Activated CD4-positive, CD25-positive, alpha-beta regulatory T cell treated with anti-CD3 and anti-CD28 coated beads, Interleukin-2, amount 50 U/mL, for 72 hours (primary cell): Measurements from ENCODE around the gene RANBP9.

ENCODE experiments used
- DNase-seq: peaks from one replicate; pipeline ENCODE4 v3.0.0; 2021

RANBP9 gene

DNA sequence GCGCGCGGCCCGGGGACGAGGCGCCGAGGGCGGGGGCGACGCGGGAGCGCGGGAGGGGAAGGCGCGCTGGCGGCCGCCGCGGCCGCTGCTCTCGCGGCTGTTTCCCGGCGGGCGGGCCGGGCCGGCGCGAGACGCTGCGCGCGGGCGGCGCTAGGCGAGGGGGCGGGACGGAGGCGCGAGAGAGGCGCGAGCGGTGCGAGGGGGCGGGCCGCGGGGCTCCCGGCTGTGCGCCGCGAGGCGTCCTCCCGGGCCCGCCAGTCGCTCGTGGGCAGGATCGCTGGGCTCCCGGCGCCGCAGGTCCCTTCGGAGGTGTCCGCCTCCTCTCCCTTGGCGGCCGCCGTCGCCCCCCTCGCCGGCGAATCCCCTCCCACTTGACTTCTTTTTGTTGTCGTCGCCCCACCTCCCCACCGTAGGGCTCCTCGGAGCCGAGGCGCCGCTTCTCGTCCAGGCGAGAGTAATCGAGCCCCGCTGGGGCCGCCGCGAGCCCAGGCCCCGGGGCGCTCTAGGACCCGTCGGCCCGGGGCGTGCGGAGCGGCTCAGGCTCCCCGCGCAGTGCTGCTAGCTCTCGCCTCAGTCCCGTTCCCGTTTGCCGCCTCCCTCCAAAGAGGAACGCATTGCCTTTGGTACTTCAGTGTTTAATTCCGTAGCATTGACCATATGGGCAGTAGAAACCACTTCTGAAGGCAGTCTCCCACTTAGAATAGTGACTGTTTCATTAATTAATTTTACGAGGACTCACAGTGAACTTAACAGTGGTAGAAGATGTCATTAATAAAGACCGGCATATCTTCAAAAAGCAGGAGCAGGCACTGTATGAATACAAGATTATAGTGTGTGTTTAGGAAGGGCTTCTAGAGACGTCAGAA lies at the start of gene RANBP9:
Gene RANBP9 (minus strand): TSS at position 103 of the 866 bp plus-strand sequence. CDS start 330 bp downstream, outside the sequence.
- peak; percentile 88 for DNase-seq

DNA sequence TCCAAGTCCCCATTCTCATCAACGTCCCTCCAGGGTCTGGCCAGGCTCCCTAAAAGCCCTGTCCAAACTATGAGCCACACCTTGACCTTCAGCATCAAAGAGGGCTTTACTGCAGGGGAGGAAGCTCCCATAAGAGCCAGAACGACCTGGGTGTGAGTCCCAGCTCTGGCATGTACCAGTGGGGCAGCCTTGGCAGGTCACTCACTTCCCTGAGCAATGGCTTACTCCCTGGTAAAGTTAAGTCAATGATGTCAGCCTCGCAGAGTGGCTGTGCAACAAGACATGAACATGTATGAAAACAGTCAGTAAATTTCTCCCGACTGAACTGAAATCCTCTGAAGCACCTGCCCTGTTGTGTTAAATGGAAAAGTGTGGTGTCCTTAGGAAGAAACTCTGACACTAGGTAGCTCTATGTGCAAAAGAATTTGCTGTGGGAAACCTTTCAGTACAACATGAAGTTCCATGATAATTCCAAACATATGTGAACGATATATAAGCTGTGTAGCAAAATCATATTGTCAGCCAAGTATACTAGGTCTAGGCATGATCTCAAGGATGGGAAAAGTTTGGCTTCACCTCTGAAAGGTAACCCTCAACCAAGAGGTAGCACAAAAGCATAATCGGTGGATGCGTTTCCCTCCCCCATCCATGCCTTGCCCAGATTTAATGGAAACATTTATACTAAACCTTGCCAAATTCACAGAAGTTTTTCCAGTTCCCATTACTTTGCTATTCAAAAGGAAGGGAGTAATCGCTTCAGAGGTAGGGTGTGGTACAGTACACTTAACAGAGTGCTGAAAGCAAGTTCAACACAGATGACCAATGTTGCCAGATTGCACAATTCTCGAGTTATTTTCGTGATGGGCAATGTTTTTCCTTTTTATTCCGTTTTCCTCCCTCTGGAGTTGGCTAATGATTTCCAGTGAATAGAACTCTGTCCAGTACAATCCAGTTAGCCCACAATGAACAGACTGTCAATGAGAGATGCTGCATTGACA lies 49.0 kb upstream of the RANBP9 start:
- no peak for DNase-seq

DNA sequence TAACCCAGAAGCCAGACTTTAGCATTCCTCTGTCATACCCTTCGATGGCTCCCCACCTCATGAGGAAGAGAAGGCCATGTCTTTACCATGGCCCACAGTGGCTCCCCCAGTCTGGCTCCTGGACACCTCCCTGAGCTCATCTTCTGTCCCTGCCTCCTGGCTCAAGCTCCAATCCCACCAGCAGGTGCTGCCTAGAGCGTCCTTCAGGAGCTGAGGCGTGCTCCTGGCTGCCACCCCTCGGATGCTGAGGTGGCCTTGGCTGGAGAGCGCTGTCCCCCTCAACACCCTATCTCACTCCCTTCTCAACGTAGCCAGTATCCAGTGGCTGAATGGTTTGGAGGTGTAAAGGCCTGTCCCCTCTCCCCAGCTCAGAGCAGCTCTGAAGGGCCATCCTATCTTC lies 47.4 kb upstream of the RANBP9 start:
- no peak for DNase-seq

DNA sequence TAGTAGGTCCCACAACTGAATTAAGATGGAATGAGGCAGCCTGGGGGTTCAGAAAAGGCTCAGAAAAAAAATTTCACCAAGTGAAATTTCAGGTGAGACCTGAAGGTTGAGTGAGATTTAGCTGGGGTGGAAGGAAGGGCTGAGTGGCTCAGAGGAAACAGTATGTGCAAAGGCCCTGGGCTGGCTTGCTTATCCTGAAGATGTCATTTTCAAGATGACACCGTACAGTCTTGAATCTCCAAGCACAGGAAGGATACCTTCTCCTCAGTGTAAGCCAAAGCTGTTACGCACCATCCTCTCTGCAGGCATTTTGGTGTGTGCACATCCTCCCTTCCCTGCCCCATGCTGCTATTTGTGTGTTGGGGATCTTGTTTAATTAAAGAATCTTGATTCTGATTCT lies 43.0 kb upstream of the RANBP9 start:
- no peak for DNase-seq

DNA sequence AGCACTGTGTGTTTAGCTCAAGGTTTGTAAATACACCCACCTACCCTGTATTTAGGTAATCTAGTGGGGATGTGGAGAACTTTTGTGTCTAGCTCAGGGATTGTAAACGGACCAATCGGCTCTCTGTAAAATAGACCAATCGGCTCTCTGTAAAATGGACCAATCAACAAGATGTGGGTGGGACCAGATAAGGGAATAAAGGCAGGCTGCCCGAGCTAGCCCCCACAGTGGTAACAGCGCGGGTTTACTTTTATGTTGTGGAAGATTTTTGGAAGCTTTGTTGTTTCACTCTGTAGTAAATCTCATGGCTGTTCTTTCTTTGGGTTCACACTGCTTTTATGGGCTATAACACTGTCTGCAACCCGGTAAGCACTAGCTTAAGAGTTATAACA lies 32.1 kb upstream of the RANBP9 start:
- no peak for DNase-seq

DNA sequence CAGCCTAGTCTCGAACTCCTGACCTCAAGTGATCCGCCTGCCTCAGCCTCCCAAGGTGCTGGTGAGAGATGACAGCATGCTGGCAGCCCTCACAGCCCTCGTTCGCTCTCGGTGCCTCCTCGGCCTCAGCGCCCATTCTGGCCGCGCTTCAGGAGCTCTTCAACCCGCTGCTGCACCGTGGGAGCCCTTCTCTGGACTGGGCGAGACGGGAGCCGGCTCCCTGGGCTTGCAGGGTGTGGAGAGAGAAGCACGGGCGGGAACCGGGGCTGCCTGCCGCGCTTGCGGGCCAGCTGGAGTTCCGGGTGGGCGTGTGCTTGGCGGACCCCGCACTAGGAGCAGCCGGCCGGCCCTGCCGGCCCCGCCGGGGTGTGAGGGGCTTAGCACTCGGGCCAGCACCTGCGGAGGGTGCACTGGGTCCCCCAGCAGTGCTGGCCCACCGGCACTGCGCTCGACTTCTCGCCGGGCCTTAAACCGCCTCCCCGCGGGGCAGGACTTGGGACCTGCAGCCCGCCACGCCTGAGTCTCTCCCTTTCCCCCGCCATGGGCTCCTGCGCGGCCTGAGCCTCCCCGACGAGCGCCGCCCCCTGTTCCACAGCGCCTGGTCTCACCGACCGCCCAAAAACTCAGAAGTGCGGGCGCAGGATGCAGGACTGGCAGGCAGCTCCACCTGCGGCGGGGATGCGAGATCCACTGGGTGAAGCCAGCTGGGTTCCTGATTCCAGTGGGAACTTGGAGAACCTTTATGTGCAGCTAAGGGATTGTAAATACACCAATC lies 31.5 kb upstream of the RANBP9 start:
- DNase-seq: no peak

DNA sequence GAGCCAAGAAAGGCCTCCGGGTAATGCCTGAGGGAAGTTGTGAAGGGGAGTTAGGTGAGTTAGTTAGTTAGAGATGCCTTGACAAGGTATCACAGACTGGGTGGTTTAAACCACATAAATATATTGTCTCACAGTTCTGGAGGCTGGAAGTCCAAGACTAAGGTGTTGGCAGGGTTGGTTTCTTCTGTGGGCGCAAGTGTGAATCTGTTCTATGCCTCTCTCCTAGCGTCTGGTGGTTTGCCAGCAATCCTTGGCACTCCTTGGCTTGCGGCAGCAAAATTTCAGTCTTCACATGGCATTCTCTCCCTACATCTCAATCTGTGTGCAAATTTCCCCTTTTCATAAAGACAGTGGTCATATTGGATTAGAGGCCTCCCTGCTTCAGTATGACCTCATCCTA lies 29.7 kb upstream of the RANBP9 start:
- no peak for DNase-seq

DNA sequence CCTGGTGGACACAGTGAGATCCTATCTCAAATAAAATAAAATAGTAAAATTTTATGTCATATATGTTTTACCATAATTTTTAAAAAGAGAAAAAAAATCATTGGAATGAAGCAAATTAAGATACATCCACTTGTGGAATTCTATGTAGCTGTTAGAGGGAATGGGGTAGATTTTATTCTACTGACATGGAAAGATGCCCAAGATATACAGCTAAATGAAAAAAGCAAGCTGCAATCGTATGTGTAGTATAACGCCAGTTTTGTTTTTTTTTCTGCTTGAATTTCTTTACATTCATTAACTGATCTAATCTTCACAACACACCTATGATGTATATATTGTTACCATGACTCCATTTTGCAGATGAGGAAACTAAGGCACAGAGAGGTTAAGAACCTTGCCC lies 23.4 kb upstream of the RANBP9 start:
- no peak for DNase-seq

DNA sequence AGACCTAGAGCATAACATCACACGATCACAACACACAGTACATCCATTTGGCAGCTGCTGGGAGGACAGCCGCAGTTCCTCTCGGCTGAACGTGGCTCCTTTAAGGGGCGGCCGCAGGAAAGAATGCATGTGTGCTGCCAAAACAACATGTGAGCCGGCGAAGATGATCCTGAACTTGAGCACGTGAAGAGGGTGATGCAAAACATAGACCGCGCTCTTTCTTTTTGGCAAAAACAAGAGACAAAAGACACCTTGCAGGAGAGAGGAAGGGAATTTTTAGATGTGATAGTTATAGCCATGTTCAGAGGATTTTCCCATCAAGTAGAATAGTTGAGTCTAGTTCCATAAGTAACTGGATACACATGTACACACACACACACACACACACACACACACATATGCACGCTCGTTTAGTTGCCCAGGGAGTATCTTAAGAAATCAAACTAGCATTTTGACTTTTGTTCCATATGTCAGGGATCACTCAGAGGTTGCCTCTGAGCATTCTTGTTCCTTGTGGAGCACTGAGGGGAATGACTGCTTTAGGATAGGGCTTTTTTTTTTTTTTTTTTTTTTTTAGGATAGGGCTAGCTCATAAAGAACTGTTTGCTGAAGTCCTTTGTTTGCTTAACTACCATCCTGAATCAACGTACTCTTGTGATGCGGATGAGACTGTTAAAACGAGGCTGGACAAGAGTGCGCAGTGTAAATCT lies 21.7 kb upstream of the RANBP9 start:
- no peak for DNase-seq

DNA sequence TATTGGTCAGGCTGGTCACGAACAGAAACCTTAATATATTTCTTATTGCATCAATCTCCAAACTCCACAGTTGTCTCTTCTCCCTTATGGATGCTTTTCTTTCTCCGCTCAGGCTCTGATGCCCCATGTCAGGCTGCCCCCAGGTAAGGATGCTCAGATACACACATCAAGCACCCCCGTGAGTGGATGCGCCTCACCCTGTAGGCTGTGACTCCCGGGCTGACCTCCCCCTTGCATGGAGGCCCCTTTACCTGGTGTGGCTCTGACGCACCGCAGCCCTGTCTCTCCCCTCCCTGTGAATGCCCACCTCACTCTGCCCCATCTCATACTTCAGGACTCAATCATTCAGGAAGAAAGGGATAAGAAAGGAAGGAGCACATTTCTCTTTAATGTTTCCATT lies 19.1 kb upstream of the RANBP9 start:
- DNase-seq: no peak

DNA sequence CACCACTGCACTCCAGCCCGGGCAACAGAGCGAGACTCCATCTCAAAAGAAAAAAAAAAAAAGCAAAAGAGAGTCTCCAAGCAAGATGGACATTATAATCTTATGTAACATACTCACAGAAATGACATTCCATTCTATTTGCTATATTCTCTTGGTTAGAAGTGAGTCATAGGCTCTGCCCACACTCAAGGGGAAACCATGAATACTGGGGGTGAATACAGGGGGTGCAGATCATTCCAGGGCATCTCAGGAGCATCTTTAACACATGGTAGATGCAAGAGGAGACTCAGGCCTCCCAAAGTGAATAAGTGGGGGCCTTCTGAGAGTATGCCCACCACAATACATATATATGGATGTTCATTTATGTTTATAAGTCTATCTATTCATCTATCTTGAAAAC lies 18.3 kb upstream of the RANBP9 start:
- no peak for DNase-seq

DNA sequence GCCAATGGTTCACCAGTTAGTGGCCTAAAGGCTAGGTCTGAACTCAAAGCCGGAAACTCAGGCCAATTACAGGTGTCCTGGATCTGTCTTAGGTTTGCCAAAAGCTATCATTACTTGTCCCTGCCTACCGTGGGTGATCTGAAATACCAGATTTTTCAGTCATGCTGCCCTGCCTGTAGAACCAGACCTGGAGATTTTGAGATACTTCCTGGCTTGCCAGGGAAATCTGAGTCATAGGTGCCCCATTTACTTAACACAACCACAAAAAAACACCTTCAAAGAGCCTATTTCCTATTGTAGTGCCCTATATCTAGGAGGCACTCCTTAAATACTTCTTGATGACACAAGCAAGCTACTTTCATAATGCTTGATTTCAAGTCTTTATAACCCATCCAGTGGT lies 13.9 kb upstream of the RANBP9 start:
- DNase-seq: no peak

DNA sequence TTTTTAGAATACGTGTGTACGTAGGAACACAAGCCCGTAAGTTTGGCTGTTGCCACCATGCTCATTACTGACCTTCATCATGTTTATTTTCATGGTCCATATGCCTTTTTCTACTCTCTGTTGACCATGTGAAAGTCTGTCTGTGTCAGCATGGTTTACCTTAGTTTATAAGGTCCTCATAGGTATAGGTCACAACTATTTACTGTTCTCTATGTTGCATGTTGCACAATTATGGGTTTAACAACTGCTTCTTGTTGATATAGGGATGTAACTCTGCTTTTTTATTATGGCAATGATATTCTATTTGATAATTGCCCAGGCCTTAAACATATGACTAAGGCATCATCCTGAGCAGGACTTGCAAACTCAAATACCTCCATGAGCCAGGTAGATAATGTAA lies 13.4 kb upstream of the RANBP9 start:
- no peak for DNase-seq

DNA sequence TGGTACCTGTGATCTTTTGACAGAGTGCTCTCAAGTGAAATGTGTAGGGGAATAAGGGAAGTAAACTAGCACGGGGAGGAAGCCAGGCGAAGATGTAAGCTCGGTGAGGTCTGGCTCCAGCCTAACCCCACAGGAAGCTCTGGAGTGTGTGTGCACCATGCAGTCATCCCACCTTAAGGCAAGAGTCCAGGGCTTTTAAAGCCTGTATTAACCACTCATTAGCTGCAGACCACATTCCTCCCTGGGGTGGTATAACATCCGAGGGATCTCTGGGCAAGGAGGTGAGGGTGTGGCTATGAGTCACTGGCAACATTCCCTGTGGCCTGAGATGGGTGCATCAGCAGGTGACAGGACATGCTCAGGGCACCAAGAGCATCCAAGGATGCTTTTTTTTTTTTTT lies 12.5 kb upstream of the RANBP9 start:
- DNase-seq: no peak

DNA sequence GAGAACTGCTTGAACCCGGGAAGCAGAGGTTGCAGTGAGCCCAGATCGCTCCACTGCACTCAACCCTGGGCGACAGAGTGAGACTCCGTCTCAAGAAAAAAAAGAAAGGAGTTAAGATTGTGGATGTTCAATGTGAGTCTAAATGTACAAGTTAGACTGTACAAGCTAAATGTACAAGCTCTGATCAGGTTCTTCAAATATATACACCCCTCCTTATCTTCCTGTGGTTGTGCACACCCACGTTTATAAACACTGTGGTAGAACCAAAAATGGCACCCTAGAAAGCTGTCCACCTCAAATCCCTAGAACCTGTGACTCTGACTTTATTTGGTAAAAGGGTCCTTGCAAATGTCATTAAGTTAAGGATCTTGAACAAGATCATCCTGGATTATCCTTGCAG lies 11.2 kb upstream of the RANBP9 start:
- DNase-seq: no peak

DNA sequence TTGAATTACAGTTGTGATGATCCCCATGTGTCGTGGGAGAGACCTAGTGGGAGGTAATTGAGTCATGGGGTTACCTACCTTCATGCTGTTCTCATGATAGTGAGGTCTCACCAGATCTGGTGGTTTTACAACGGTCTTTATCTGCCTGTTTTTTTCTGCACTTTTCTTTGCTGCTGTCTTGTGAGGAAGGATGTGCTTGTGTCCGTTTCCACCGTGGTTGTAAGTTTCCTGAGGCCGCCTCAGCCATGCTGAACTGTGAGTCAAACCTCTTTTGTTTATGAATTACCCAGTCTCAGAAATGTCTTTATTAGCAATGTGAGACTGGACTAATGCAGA lies 6.5 kb upstream of the RANBP9 start:
- DNase-seq: no peak

DNA sequence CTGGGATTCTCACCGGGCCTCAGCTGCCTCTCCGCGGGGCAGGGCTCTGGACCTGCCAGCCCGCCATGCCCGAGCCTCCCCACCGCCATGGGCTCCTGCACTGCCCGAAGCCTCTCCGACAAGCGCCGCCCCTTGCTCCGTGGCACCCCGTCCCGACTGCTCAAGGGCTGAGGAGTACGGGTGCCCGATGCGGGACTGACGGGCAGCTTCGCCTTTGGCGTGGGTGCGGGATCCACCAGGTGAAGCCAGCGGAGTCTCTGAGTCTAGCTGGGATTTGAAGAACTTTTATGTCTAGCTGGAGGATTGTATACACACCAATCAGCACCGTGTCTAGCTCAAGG lies 5.3 kb upstream of the RANBP9 start:
- DNase-seq: no peak

DNA sequence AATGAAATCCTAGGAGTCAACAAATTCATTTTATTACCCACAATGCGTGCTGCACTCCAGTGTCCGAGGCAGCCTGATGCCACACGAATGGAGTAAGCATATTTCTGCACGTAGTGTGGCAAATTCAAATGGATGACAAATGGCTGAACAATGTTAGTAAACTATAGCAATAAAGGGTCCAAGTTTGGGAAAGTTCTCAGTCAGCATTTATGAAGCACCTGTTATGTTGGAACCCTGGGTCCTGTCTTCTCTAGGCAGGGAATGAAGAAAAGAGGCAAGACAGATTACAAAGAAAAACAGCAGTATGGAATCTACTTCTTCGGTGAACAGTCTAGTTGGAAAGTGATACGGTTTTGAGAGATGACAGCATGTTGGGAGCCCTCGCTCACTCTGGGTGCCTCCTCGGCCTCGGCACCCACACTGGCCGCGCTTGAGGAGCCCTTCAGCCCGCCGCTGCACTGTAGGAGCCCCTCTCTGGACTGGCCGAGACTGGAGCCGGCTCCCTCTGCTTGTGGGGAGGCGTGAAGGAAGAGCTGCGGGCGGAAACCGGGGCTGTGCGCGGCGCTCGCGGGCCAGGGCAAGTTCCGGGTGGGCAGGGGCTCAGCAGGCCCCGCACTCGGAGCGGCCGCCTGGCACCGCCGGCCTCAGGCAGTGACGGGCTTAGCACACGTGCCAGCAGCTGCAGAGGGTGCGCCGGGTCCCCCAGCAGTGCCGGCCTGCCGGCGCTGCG lies 4.8 kb upstream of the RANBP9 start:
- no peak for DNase-seq

DNA sequence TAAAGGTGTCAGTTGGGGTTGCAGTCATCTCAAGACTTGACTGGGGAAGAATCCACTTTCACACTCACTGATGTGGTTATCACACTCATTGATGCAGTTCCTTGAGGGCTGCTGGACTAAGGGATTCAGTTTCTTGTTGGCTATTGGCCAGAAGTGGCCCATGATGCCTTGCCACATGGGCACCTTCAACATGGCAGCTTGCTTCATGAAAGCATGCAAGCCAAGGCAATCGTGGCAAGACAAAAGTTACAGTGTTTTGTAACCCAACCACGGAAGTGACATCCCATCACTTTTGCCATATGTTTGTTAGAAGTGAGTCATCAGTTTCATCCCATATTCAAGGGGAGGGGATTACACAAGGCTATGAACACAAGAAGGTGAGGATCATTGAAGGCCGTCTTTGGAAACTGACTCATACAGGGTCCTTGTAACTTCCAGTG lies 3.8 kb upstream of the RANBP9 start:
- no peak for DNase-seq

DNA sequence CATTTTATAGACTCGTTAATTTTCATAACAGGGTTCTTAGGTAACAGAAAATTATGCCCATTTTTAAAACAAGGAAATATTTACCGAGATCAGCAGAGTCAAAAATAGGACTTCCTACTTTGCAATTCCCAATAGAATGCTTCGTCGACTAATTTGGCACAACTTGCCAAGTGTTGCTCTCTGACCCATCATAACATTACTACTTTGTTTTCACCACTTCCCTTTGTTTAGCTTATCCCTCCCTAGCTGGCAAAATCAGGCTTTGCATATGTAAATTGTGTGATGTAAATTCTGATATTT lies 914 bp upstream of the RANBP9 start:
- no peak for DNase-seq

DNA sequence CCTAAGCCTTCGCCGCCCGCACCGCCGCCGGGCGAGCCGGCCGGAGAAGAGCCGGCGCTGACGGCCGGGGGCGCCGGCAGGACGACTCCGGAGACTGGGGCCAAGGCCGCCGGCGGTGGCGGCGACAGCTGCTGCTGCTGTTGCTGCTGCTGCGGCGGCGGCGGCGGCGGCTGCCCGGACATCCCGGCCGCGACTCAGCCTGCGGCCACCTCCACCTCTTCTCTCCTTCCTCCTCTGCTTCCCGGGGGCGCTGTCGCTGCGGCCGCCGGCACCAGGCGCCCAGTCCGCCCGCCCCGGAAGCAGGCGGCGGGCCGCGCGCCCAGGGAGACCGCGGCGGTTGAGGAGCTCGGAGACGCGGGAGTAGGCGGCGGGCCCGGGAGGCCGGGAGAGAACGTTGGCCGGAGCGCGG lies 307 bp downstream of the RANBP9 start:
- no peak for DNase-seq
